ENCODE measurements around the gene CCL4.
"Not testable (repeated sequence)": the region's sequence is repeated elsewhere in the genome, so short reads cannot be mapped to it uniquely, and the experiment has no call there.

CCL4 gene

DNA sequence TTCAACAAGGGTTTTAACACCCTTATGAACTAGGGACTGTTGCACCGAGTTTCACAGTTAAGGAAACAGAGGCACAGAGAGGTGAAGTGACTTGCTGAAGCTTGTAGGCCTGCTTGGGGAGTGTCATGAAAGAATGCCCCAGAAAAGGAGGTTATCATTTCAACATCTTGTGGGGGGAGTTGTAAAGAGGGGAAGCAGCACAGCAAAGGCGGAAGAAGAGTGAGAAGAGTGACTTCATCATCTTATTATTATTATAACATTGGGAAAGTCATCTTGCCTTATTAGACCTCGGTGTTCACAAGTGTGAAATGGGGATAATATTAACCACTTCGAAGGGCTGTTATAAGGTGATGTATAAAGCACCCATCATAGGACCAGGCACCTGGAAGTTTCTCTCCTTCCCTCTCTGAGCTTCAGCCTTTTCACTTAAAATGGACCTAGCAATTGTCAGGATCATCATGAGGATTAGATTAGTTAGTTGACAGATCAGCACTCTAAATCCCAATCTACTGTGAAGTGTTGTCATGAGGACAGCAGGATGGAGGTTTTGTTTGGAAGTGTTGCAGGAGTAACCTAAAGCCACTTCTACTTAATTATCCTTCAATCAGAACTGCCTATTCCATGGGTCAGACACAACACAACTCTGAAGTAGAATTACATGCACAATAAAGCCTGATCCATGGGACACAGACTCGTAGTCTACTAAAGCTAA, 2.3 kb downstream of the CCL4 start:
- Histone ChIP-seq H3K4me3 (ENCODE audit: low read depth, low read length) (no peak overlapping the region), H3K4me1 (ENCODE audit: control insufficient read depth, insufficient read depth, low read length) (no peaks in the 10 kb centered on the region), H3K9ac (ENCODE audit: low read depth, low read length) (no peak overlapping the region), H3K27ac (ENCODE audit: low read depth, low read length) (no peak overlapping the region), H3K27me3 (ENCODE audit: control insufficient read depth, insufficient read depth, low read length) (no peaks in the 10 kb centered on the region), H3K9me3 (ENCODE audit: control insufficient read depth, insufficient read depth, low read length) (no peaks in the 10 kb centered on the region), H3K36me3 (ENCODE audit: control insufficient read depth, insufficient read depth, low read length) (no peaks in the 10 kb centered on the region)

DNA sequence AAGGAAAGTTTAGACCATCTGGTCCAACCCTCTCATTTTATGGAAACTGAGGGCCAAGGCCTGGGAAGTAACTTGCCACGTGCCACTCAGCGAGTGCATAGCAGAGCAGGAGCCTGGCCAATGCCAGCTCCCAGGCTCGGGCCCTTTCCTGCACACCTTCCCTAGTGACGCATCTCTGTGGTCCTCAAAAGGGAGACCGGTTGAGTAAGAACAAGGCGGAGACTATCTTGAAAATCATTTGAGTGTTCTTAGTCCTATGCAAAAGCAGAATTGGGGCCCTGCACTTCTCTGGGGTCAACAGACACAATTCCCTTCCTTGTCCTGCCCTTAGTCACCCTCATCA, 2.8 kb downstream of the CCL4 start:
- H3K36me3 ChIP-seq (ENCODE audit: control insufficient read depth, insufficient read depth, low read length), result no peaks in the 10 kb centered on the region
- no peak overlapping the region for H3K4me3 ChIP-seq (ENCODE audit: low read depth, low read length)
- H3K4me1 ChIP-seq (ENCODE audit: control insufficient read depth, insufficient read depth, low read length), result no peaks in the 10 kb centered on the region
- no peaks in the 10 kb centered on the region for H3K27me3 ChIP-seq (ENCODE audit: control insufficient read depth, insufficient read depth, low read length)
- no peak overlapping the region for H3K9ac ChIP-seq (ENCODE audit: low read depth, low read length)
- H3K9me3 ChIP-seq (ENCODE audit: control insufficient read depth, insufficient read depth, low read length), result no peaks in the 10 kb centered on the region
- no peak overlapping the region for H3K27ac ChIP-seq (ENCODE audit: low read depth, low read length)

GRCh38 chr17:36107660-36108059, 4.0 kb downstream of the CCL4 start:
- Histone ChIP-seq H3K36me3 (ENCODE audit: control insufficient read depth, insufficient read depth, low read length) (no peaks in the 10 kb centered on the region), H3K9me3 (ENCODE audit: control insufficient read depth, insufficient read depth, low read length) (no peaks in the 10 kb centered on the region), H3K9ac (ENCODE audit: low read depth, low read length) (no peak overlapping the region), H3K27me3 (ENCODE audit: control insufficient read depth, insufficient read depth, low read length) (no peaks in the 10 kb centered on the region), H3K4me3 (ENCODE audit: low read depth, low read length) (no peak overlapping the region), H3K27ac (ENCODE audit: low read depth, low read length) (no peak overlapping the region), H3K4me1 (ENCODE audit: control insufficient read depth, insufficient read depth, low read length) (no peaks in the 10 kb centered on the region)

- H3K27ac ChIP-seq (ENCODE audit: low read depth, low read length); H3K36me3 ChIP-seq (ENCODE audit: control insufficient read depth, insufficient read depth, low read length); H3K27me3 ChIP-seq (ENCODE audit: control insufficient read depth, insufficient read depth, low read length); H3K4me3 ChIP-seq (ENCODE audit: low read depth, low read length); H3K9me3 ChIP-seq (ENCODE audit: control insufficient read depth, insufficient read depth, low read length); H3K9ac ChIP-seq (ENCODE audit: low read depth, low read length); H3K4me1 ChIP-seq (ENCODE audit: control insufficient read depth, insufficient read depth, low read length): not testable (repeated sequence)
Observed at GRCh38 chr17:36108265-36108664, 4.6 kb downstream of the CCL4 start.

DNA sequence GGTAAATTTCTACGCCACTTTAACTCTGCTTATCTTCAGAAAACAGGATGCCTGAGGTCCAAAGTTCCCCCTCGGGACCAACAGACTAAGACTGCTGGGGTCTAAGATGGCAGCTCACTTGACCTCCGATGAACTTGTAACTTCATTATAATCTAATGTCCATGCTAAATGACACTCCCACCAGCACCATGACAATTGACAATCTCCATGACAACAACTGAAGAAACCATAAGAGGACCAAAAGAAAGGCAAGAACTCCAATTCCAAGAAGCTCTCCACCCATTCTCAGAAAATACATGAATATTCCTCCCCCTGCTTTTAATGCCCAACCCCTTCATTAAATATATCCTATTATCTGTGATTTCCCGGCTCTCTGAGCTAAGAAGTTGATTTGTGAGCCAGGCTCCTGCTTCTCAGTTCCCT, 7.5 kb downstream of the CCL4 start:
- H3K9me3 ChIP-seq (ENCODE audit: control insufficient read depth, insufficient read depth, low read length), result no peaks in the 10 kb centered on the region; the same call in 1 of the 2 replicates

GRCh38 chr17:36112572-36112971, 8.9 kb downstream of the CCL4 start:
- H3K4me3 ChIP-seq (ENCODE audit: low read depth, low read length), result no peak overlapping the region
- H3K9me3 ChIP-seq (ENCODE audit: control insufficient read depth, insufficient read depth, low read length), result no peaks in the 10 kb centered on the region; the same call in 1 of the 2 replicates
- no peaks in the 10 kb centered on the region for H3K36me3 ChIP-seq (ENCODE audit: control insufficient read depth, insufficient read depth, low read length)
- no peak overlapping the region for H3K27ac ChIP-seq (ENCODE audit: low read depth, low read length)
- no peaks in the 10 kb centered on the region for H3K4me1 ChIP-seq (ENCODE audit: control insufficient read depth, insufficient read depth, low read length)
- no peak overlapping the region for H3K9ac ChIP-seq (ENCODE audit: low read depth, low read length)
- no peaks in the 10 kb centered on the region for H3K27me3 ChIP-seq (ENCODE audit: control insufficient read depth, insufficient read depth, low read length)

More for the DNA sequence above, 7.5 kb downstream of the CCL4 start:
- no peaks in the 10 kb centered on the region for H3K4me1 ChIP-seq (ENCODE audit: control insufficient read depth, insufficient read depth, low read length)
- no peak overlapping the region for H3K4me3 ChIP-seq (ENCODE audit: low read depth, low read length)
- H3K9ac ChIP-seq (ENCODE audit: low read depth, low read length), result no peak overlapping the region
- H3K27me3 ChIP-seq (ENCODE audit: control insufficient read depth, insufficient read depth, low read length), result no peaks in the 10 kb centered on the region
- no peaks in the 10 kb centered on the region for H3K36me3 ChIP-seq (ENCODE audit: control insufficient read depth, insufficient read depth, low read length)
- H3K27ac ChIP-seq (ENCODE audit: low read depth, low read length), result no peak overlapping the region

GRCh38 chr17:36113131-36113530, 9.5 kb downstream of the CCL4 start:
- not testable (repeated sequence) for H3K9ac ChIP-seq (ENCODE audit: low read depth, low read length); H3K4me1 ChIP-seq (ENCODE audit: control insufficient read depth, insufficient read depth, low read length); H3K27ac ChIP-seq (ENCODE audit: low read depth, low read length); H3K27me3 ChIP-seq (ENCODE audit: control insufficient read depth, insufficient read depth, low read length); H3K4me3 ChIP-seq (ENCODE audit: low read depth, low read length); H3K36me3 ChIP-seq (ENCODE audit: control insufficient read depth, insufficient read depth, low read length); H3K9me3 ChIP-seq (ENCODE audit: control insufficient read depth, insufficient read depth, low read length)

DNA sequence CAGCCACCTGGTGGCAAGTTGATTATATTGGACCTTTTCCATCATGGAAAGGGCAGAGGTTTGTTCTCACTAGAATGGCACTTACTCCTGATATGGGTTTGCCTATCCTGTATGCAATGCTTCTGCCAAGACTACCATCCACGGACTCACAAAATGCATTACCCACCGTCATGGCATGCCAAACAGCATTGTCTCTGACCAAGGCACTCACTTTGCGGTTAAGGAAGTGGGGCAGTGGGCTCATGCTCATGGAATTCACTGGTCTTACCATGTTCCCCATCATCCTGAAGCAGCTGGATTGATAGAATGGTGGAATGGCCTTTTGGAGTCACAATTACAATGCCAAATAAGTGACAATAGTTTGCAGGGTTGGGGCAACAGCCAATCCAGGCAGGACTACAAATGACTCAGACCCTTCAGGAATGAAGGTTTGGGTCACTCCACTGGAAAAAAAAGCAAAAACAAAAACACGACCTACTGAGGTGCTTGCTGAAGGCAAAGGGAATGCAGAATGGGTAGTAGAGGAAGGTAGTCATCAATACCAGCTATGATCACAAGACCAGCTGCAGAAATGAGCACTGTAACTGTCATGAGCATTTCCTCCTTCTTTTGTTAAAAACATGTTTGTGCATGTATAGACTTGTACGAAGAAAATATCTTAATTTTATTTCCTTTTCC, 11.5 kb downstream of the CCL4 start:
- not testable (repeated sequence) for H3K27me3 ChIP-seq (ENCODE audit: control insufficient read depth, insufficient read depth, low read length); H3K9ac ChIP-seq (ENCODE audit: low read depth, low read length); H3K27ac ChIP-seq (ENCODE audit: low read depth, low read length); H3K9me3 ChIP-seq (ENCODE audit: control insufficient read depth, insufficient read depth, low read length); H3K4me3 ChIP-seq (ENCODE audit: low read depth, low read length); H3K4me1 ChIP-seq (ENCODE audit: control insufficient read depth, insufficient read depth, low read length); H3K36me3 ChIP-seq (ENCODE audit: control insufficient read depth, insufficient read depth, low read length)

GRCh38 chr17:36115649-36115977, 12.0 kb downstream of the CCL4 start:
- H3K4me3 ChIP-seq (ENCODE audit: low read depth, low read length); H3K4me1 ChIP-seq (ENCODE audit: control insufficient read depth, insufficient read depth, low read length); H3K36me3 ChIP-seq (ENCODE audit: control insufficient read depth, insufficient read depth, low read length); H3K27ac ChIP-seq (ENCODE audit: low read depth, low read length); H3K27me3 ChIP-seq (ENCODE audit: control insufficient read depth, insufficient read depth, low read length); H3K9me3 ChIP-seq (ENCODE audit: control insufficient read depth, insufficient read depth, low read length); H3K9ac ChIP-seq (ENCODE audit: low read depth, low read length): not testable (repeated sequence)

DNA sequence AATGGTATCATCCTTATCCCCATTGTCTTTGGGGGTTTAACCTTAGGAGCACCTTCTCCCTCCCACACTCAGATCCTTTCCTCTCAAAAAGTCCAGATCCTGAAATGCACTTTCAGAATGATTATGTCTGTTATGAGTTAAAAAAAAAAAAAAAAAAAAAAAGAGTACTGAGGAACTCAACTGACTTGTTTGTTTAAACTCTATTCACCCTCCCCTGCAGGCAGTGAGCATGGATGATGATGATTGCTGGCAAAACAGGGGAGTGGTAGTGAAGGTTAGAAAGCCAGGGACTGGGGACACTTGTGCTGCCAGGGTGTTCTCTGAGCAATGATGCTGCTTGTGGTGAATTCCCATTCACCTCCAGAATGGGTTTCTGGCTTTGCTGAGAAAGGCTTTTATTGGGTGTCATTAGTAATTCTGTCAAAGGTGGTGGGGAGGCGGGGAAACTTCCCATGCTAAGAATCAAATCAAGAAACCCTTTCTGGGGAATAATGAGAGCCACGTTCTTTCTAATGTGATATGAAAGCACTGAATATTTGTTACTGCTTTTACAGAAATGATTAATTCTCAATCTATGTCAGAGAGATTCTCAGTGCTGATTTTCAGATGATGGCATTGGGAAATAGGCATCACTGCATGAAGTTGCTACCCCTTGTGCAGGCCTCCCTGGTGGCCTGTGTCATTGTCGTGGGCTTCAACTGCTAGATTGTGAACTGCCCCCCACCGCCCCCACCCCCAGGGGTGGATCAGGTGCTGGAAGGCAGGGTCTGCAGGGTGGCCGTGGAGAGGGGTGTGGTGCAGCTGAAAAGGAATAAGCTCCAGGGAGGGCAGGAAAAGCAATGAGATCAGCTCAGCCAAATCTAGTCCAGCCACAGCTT, 14.1 kb downstream of the CCL4 start:
- Histone ChIP-seq H3K27ac (ENCODE audit: low read depth, low read length) (no peak overlapping the region), H3K4me1 (ENCODE audit: control insufficient read depth, insufficient read depth, low read length) (peaks cover 3% of the 10 kb centered on the region; the same call in 1 of the 2 replicates), H3K9me3 (ENCODE audit: control insufficient read depth, insufficient read depth, low read length) (no peaks in the 10 kb centered on the region; the same call in 1 of the 2 replicates), H3K9ac (ENCODE audit: low read depth, low read length) (no peak overlapping the region), H3K36me3 (ENCODE audit: control insufficient read depth, insufficient read depth, low read length) (no peaks in the 10 kb centered on the region), H3K4me3 (ENCODE audit: low read depth, low read length) (no peak overlapping the region), H3K27me3 (ENCODE audit: control insufficient read depth, insufficient read depth, low read length) (no peaks in the 10 kb centered on the region)
